MM.1S (cell line): ENCODE measurements around the gene VAMP1.
"Not testable (repeated sequence)": the region's sequence is repeated elsewhere in the genome, so short reads cannot be mapped to it uniquely, and the experiment has no call there.

Experiments used
- DNase-seq: peaks from one replicate; pipeline ENCODE4 v3.0.0-alpha.2; 2015
- H2AFZ ChIP-seq: fragments of 300-600 bp; sonication (generic); 2 replicates; pipeline ENCODE4 v1.6.0; 2016; ENCODE audit warnings: antibody characterized with exemption, low read length
- H3F3A ChIP-seq: fragments of 300-600 bp; sonication (generic); 2 replicates; pipeline ENCODE4 v1.6.1; 2016; ENCODE audit warnings: mild to moderate bottlenecking, antibody characterized with exemption, low read length, moderate library complexity, mixed read lengths; ENCODE audit not compliant: insufficient read depth
- H3K27ac ChIP-seq: fragments of 300-600 bp; sonication (generic); 2 replicates; pipeline ENCODE4 v1.5.1; 2016; ENCODE audit warnings: mild to moderate bottlenecking, low read length
- H3K27me3 ChIP-seq: fragments of 300-600 bp; sonication (generic); replicated peaks from 2 replicates; pipeline ENCODE4 v1.6.0; 2016; ENCODE audit warnings: low read length; ENCODE audit not compliant: insufficient read depth
- H3K36me3 ChIP-seq: fragments of 300-600 bp; sonication (generic); replicated peaks from 2 replicates; pipeline ENCODE4 v1.6.1; 2016; ENCODE audit warnings: mild to moderate bottlenecking, low read length, mixed read lengths; ENCODE audit not compliant: insufficient read depth
- H3K4me1 ChIP-seq: fragments of 300-600 bp; sonication (generic); 2 replicates; pipeline ENCODE4 v1.6.1; 2016; ENCODE audit warnings: low read length, mixed read lengths
- H3K4me2 ChIP-seq: fragments of 300-600 bp; sonication (generic); 2 replicates; pipeline ENCODE4 v1.6.0; 2016; ENCODE audit warnings: low read depth, low read length
- H3K4me3 ChIP-seq: fragments of 300-600 bp; sonication (generic); 2 replicates; pipeline ENCODE4 v1.5.1; 2016; ENCODE audit warnings: low read length, mixed read lengths
- H3K79me2 ChIP-seq: fragments of 300-600 bp; sonication (generic); 2 replicates; pipeline ENCODE4 v1.6.1; 2016; ENCODE audit warnings: mixed run types, low read length, mixed read lengths
- H3K9ac ChIP-seq: fragments of 300-600 bp; sonication (generic); 2 replicates; pipeline ENCODE4 v1.6.1; 2016; ENCODE audit warnings: low read length, mixed read lengths
- H3K9me2 ChIP-seq: fragments of 300-600 bp; sonication (generic); replicated peaks from 2 replicates; pipeline ENCODE4 v1.6.1; 2016; ENCODE audit warnings: mild to moderate bottlenecking, low read length, mixed read lengths; ENCODE audit not compliant: insufficient read depth
- H3K9me3 ChIP-seq: fragments of 300-600 bp; sonication (generic); replicated peaks from 2 replicates; pipeline ENCODE4 v1.6.1; 2016; ENCODE audit warnings: mild to moderate bottlenecking, low read length, mixed read lengths; ENCODE audit not compliant: insufficient read depth
- H4K20me1 ChIP-seq: fragments of 300-600 bp; sonication (generic); 2 replicates; pipeline ENCODE4 v1.6.1; 2016; ENCODE audit warnings: mild to moderate bottlenecking, low read length, moderate library complexity, mixed read lengths; ENCODE audit not compliant: insufficient read depth
- CTCF ChIP-seq: fragments of 300-600 bp; sonication (generic); IDR thresholded peaks from 2 replicates; pipeline ENCODE4 v1.5.1; 2016; ENCODE audit warnings: antibody characterized with exemption, low read length, mixed read lengths
- EZH2 ChIP-seq: fragments of 300-600 bp; sonication (generic); optimal IDR thresholded peaks from 2 replicates; pipeline ENCODE3; 2017; ENCODE audit warnings: low read depth, mild to moderate bottlenecking, antibody characterized with exemption, low read length, mixed read lengths
- EZH2phosphoT487 ChIP-seq: fragments of 300-600 bp; sonication (generic); IDR thresholded peaks from 2 replicates; pipeline ENCODE4 v1.6.1; 2018; ENCODE audit warnings: antibody characterized with exemption, low read length

The VAMP1 gene

GRCh38 chr12:6469609-6470374 is 685 bp downstream of the VAMP1 start:
- no peaks in the 10 kb centered on the region for H3K9me2 ChIP-seq
- peak; percentile 21 for DNase-seq
- no peaks in the 10 kb centered on the region for H3K36me3 ChIP-seq
- H3K79me2 ChIP-seq: peaks cover 40% of the 10 kb centered on the region
- no peak for TF ChIP-seq CTCF
- TF ChIP-seq EZH2phosphoT487: no peak
- no peak for TF ChIP-seq EZH2
- peak overlapping the region; percentile 82 for H2AFZ ChIP-seq
- peak overlapping the region; percentile 92 for H3K4me3 ChIP-seq
- no peaks in the 10 kb centered on the region for H3K9me3 ChIP-seq
- peak overlapping the region; percentile 92 for H3K4me2 ChIP-seq
- peaks cover 13% of the 10 kb centered on the region; the same call in 1 of the 2 replicates for H3F3A ChIP-seq
- H3K4me1 ChIP-seq: peaks cover 24% of the 10 kb centered on the region
- 0 out of 2 replicates have a peak, but pooled peaks cover 11% of the 10 kb centered on the region for H3K27me3 ChIP-seq
- no peaks in the 10 kb centered on the region for H4K20me1 ChIP-seq
- H3K9ac ChIP-seq: peak overlapping the region; percentile 73
- H3K27ac ChIP-seq: peak overlapping the region; percentile 89; the same call in 1 of the 2 replicates

GRCh38 chr12:6469092-6469491 is 1.4 kb downstream of the VAMP1 start:
- Histone ChIP-seq H4K20me1 (no peaks in the 10 kb centered on the region), H3K27ac (no peak overlapping the region; the same call in 1 of the 2 replicates), H3K27me3 (0 out of 2 replicates have a peak, but pooled peaks cover 5% of the 10 kb centered on the region), H3K4me3 (peak overlapping the region; percentile 92), H3F3A (peaks cover 13% of the 10 kb centered on the region; the same call in 1 of the 2 replicates), H3K9me2 (no peaks in the 10 kb centered on the region), H2AFZ (no peak overlapping the region), H3K36me3 (no peaks in the 10 kb centered on the region), H3K9me3 (no peaks in the 10 kb centered on the region), H3K79me2 (peaks cover 46% of the 10 kb centered on the region), H3K9ac (peak overlapping the region; percentile 73; the same call in 1 of the 2 replicates), H3K4me1 (peaks cover 24% of the 10 kb centered on the region), H3K4me2 (peak overlapping the region; percentile 92)
- DNase-seq: no peak
- TF ChIP-seq EZH2 (no peak), EZH2phosphoT487 (no peak), CTCF (no peak)

GRCh38 chr12:6468283-6468575 is 2.2 kb downstream of the VAMP1 start:
- no peak for DNase-seq
- Histone ChIP-seq H3K9me3 (no peaks in the 10 kb centered on the region), H3K36me3 (no peaks in the 10 kb centered on the region)

GRCh38 chr12:6467571-6468282 is 2.8 kb downstream of the VAMP1 start:
- H3K9me3 ChIP-seq, H2AFZ ChIP-seq, H3K9me2 ChIP-seq, H4K20me1 ChIP-seq, H3K27ac ChIP-seq, DNase-seq, H3K4me3 ChIP-seq, H3K4me2 ChIP-seq, H3K27me3 ChIP-seq, H3K36me3 ChIP-seq, H3K9ac ChIP-seq: not testable (repeated sequence)
- H3K79me2 ChIP-seq: peaks cover 52% of the 10 kb centered on the region
- peaks cover 24% of the 10 kb centered on the region for H3K4me1 ChIP-seq
- peaks cover 16% of the 10 kb centered on the region; the same call in 1 of the 2 replicates for H3F3A ChIP-seq

More at GRCh38 chr12:6468283-6468575, 2.2 kb downstream of the VAMP1 start:
- Histone ChIP-seq H3K4me2 (peak overlapping the region; percentile 92; the same call in 1 of the 2 replicates), H4K20me1 (no peaks in the 10 kb centered on the region), H3K27ac (no peak overlapping the region), H3K27me3 (no peaks in the 10 kb centered on the region), H3K9me2 (no peaks in the 10 kb centered on the region), H3K4me1 (peaks cover 24% of the 10 kb centered on the region), H3K4me3 (no peak overlapping the region), H3F3A (peaks cover 15% of the 10 kb centered on the region; the same call in 1 of the 2 replicates), H3K9ac (no peak overlapping the region), H2AFZ (no peak overlapping the region), H3K79me2 (peaks cover 49% of the 10 kb centered on the region)
- TF ChIP-seq EZH2phosphoT487 (no peak), CTCF (no peak)

- H3K9me2 ChIP-seq, H4K20me1 ChIP-seq, H3K4me2 ChIP-seq, H3K36me3 ChIP-seq, H3K9me3 ChIP-seq, DNase-seq, H3K27ac ChIP-seq, H3K27me3 ChIP-seq, H3K9ac ChIP-seq, H3K4me3 ChIP-seq, H2AFZ ChIP-seq: not testable (repeated sequence)
- Histone ChIP-seq H3F3A (peaks cover 25% of the 10 kb centered on the region; the same call in 1 of the 2 replicates), H3K4me1 (peaks cover 32% of the 10 kb centered on the region), H3K79me2 (peaks cover 58% of the 10 kb centered on the region)
Observed at GRCh38 chr12:6466751-6467150, 3.7 kb downstream of the VAMP1 start.
